Tibial artery (tissue), 4 donors: ENCODE measurements around the gene CHPF2.

Experiments used
- DNase-seq, 2 donors: peaks; one replicate each; pipeline ENCODE4 v3.0.0-alpha.2; 2019
- H3K27ac ChIP-seq, 2 donors: fragments of 200-600 bp; sonication (generic) in 1 of 2; 1 replicate in 1 of 2; 2 replicates in 1 of 2; pipeline ENCODE4 v1.5.1; 2018 to 2019; ENCODE audit warnings: mild to moderate bottlenecking in 1 of 2
- H3K27me3 ChIP-seq, 2 donors: fragments of 200-600 bp; sonication (generic) in 1 of 2; one replicate each; pipeline versions ENCODE4 v1.5.1 to v1.6.0; 2016 to 2019
- H3K36me3 ChIP-seq, 3 donors: fragments of 200-600 bp; sonication (generic) in 2 of 3; one replicate each; pipeline ENCODE4 v1.5.1; 2016 to 2019; ENCODE audit warnings: mild to moderate bottlenecking in 2 of 3
- H3K4me1 ChIP-seq, 4 donors: fragments of 200-600 bp; sonication (generic) in 2 of 4; 1 replicate in 3 of 4; 2 replicates in 1 of 4; pipeline ENCODE4 v1.5.1; 2016 to 2019
- H3K4me3 ChIP-seq, 2 donors: fragments of 200-600 bp; sonication (generic) in 1 of 2; 1 replicate in 1 of 2; 2 replicates in 1 of 2; pipeline ENCODE4 v1.5.1; 2018 to 2019; ENCODE audit warnings: mild to moderate bottlenecking in 2 of 2
- H3K9me3 ChIP-seq, 3 donors: fragments of 200-600 bp; sonication (generic) in 1 of 3; one replicate each; pipeline ENCODE4 v1.5.1; 2016 to 2019
- CTCF ChIP-seq, 2 experiments: fragments of 200-600 bp in 1 of 2; fragments of 450-650 bp in 1 of 2; IDR thresholded peaks; one replicate each; pipeline ENCODE4 v1.5.1; 2017 to 2019; ENCODE audit warnings: antibody characterized with exemption in 2 of 2, mild to moderate bottlenecking in 1 of 2, moderate library complexity in 1 of 2
- intact Hi-C: fragments of 100-400 bp; cut with DNase I; formaldehyde crosslinking; loops from one replicate; pipeline ENCODE4 v1.15.0; 2023; ENCODE audit warnings: low total_unique reads

CHPF2 gene

GRCh38 chr7:151276666-151277590, 44.6 kb downstream of the CHPF2 start:
- intact Hi-C loops = no loop called here

GRCh38 chr7:151277631-151278030, 45.3 kb downstream of the CHPF2 start:
- no peak for DNase-seq
- no peak overlapping the region for H3K27ac ChIP-seq
- H3K9me3 ChIP-seq = no peaks in the 10 kb centered on the region
- peak overlapping the region; percentile 47 to 53 for H3K4me3 ChIP-seq
- H3K27me3 ChIP-seq = peaks cover 0 to 29% of the 10 kb centered on the region in 2 donors
- intact Hi-C loops = no loop called here
- TF ChIP-seq CTCF (IDR thresholded peaks at IDR 0.05) = no peak
- no peaks in the 10 kb centered on the region for H3K36me3 ChIP-seq
- peaks cover 0 to 46% (median 15%) of the 10 kb centered on the region in 4 donors for H3K4me1 ChIP-seq

More at GRCh38 chr7:151276666-151277590, 44.6 kb downstream of the CHPF2 start:
- H3K9me3 ChIP-seq = no peaks in the 10 kb centered on the region
- TF ChIP-seq CTCF (IDR thresholded peaks at IDR 0.05) = no peak
- H3K27ac ChIP-seq = peak overlapping the region in 1 of 2 donors; percentile 20
- H3K36me3 ChIP-seq = no peaks in the 10 kb centered on the region
- no peak for DNase-seq
- H3K4me3 ChIP-seq = peak overlapping the region; percentile 47 to 53
- H3K4me1 ChIP-seq = peaks cover 0 to 52% (median 18%) of the 10 kb centered on the region in 4 donors
- peaks cover 0 to 23% of the 10 kb centered on the region in 2 donors for H3K27me3 ChIP-seq

DNA sequence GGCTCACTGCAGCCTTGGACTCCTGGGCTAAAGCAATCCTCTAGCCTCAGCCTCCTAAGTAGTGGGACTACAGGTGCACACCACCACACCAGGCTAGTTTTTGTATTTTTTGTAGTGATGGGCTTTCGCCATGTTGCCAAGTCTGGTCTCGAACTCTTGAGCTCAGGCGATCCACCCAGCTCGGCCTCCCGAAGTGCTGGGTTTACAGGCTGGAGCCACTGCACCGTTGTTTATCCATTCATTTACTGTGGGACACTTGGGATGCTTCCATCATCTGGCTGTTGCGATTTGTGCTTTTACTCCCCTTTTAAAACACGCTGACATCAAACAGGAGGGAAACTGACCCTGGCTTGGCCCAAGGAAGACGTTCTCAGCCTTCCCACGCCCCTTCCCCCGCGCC, 46.7 kb downstream of the CHPF2 start:
- H3K9me3 ChIP-seq = no peaks in the 10 kb centered on the region
- TF ChIP-seq CTCF (IDR thresholded peaks at IDR 0.05) = no peak
- no peak overlapping the region for H3K4me3 ChIP-seq
- intact Hi-C loops = no loop called here
- peaks cover 0 to 29% of the 10 kb centered on the region in 2 donors for H3K27me3 ChIP-seq
- peaks cover 0 to 39% (median 15%) of the 10 kb centered on the region in 4 donors for H3K4me1 ChIP-seq
- DNase-seq = no peak
- no peaks in the 10 kb centered on the region for H3K36me3 ChIP-seq
- H3K27ac ChIP-seq = no peak overlapping the region

DNA sequence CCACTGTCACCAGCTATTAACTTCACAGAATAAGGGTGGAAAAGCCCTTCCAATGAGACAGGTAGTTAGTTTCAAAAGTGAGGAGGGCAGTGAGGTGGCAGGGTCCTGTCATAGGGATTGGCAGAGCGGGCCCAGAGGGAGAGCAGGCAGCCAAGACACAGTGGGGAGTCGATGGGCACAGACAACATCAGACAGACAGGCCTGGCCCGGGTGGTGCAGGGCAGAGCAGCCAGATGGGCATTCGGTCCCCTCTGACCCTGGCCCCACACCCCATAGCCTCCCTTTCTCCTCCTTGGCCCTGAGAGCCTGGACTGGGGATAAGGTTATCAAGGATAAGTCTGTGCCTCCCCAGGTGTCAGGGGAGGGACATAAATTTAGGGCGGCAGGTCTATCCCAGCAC, 47.6 kb downstream of the CHPF2 start:
- TF ChIP-seq CTCF (IDR thresholded peaks at IDR 0.05) = no peak
- no peaks in the 10 kb centered on the region for H3K36me3 ChIP-seq
- H3K4me1 ChIP-seq = peaks cover 0 to 30% (median 15%) of the 10 kb centered on the region in 4 donors
- no peaks in the 10 kb centered on the region for H3K9me3 ChIP-seq
- intact Hi-C loops = no loop called here
- no peak for DNase-seq
- H3K27me3 ChIP-seq = peaks cover 0 to 29% of the 10 kb centered on the region in 2 donors
- no peak overlapping the region for H3K27ac ChIP-seq
- H3K4me3 ChIP-seq = no peak overlapping the region

- H3K9me3 ChIP-seq = no peaks in the 10 kb centered on the region
- no peak for TF ChIP-seq CTCF (IDR thresholded peaks at IDR 0.05)
- no peak for DNase-seq
- intact Hi-C loops = no loop called here
- no peaks in the 10 kb centered on the region for H3K36me3 ChIP-seq
- H3K27ac ChIP-seq = no peak overlapping the region
- peaks cover 0 to 24% (median 17%) of the 10 kb centered on the region in 4 donors for H3K4me1 ChIP-seq
- H3K27me3 ChIP-seq = peaks cover 0 to 29% of the 10 kb centered on the region in 2 donors
- no peak overlapping the region for H3K4me3 ChIP-seq
Observed at GRCh38 chr7:151280388-151281019, 48.2 kb downstream of the CHPF2 start.
